Measurements from ENCODE around the gene ARHGAP6.

The ARHGAP6 gene

GRCh38 chrX:11403631-11404030, 262.1 kb downstream of the ARHGAP6 start:
- no peak overlapping the region for H3K4me3 ChIP-seq (ENCODE audit: low read depth, low read length)
- no peak for DNase-seq (ENCODE audit: low read depth)
- no peak for TF ChIP-seq CTCF (IDR thresholded peaks at IDR 0.05; ENCODE audit: low read depth, low read length)
- no peak for TF ChIP-seq POLR2A (IDR thresholded peaks at IDR 0.05; ENCODE audit: extremely low read depth, insufficient read length)
- TF ChIP-seq MYC (IDR thresholded peaks at IDR 0.05; ENCODE audit: low read depth, low read length) = no peak
- TF ChIP-seq MAX (IDR thresholded peaks at IDR 0.05; ENCODE audit: low read depth, low read length) = no peak

- no peak for TF ChIP-seq MAX (IDR thresholded peaks at IDR 0.05; ENCODE audit: low read depth, low read length)
- TF ChIP-seq POLR2A (IDR thresholded peaks at IDR 0.05; ENCODE audit: extremely low read depth, insufficient read length) = no peak
- TF ChIP-seq CTCF (IDR thresholded peaks at IDR 0.05; ENCODE audit: low read depth, low read length) = no peak
- TF ChIP-seq MYC (IDR thresholded peaks at IDR 0.05; ENCODE audit: low read depth, low read length) = no peak
- no peak overlapping the region for H3K4me3 ChIP-seq (ENCODE audit: low read depth, low read length)
- DNase-seq (ENCODE audit: low read depth) = no peak
Measured at GRCh38 chrX:11401966-11402365, 263.8 kb downstream of the ARHGAP6 start.

- no peak overlapping the region for H3K4me3 ChIP-seq (ENCODE audit: low read depth, low read length)
- DNase-seq (ENCODE audit: low read depth) = no peak
- TF ChIP-seq CTCF (IDR thresholded peaks at IDR 0.05; ENCODE audit: low read depth, low read length) (no peak), MYC (IDR thresholded peaks at IDR 0.05; ENCODE audit: low read depth, low read length) (no peak), MAX (IDR thresholded peaks at IDR 0.05; ENCODE audit: low read depth, low read length) (no peak), POLR2A (IDR thresholded peaks at IDR 0.05; ENCODE audit: extremely low read depth, insufficient read length) (no peak)
Measured at GRCh38 chrX:11399489-11400094, 266.1 kb downstream of the ARHGAP6 start.

- TF ChIP-seq MYC (IDR thresholded peaks at IDR 0.05; ENCODE audit: low read depth, low read length) (no peak), POLR2A (IDR thresholded peaks at IDR 0.05; ENCODE audit: extremely low read depth, insufficient read length) (no peak), CTCF (IDR thresholded peaks at IDR 0.05; ENCODE audit: low read depth, low read length) (no peak), MAX (IDR thresholded peaks at IDR 0.05; ENCODE audit: low read depth, low read length) (no peak)
- DNase-seq (ENCODE audit: low read depth) = no peak
- no peak overlapping the region for H3K4me3 ChIP-seq (ENCODE audit: low read depth, low read length)
Measured at GRCh38 chrX:11398785-11399184, 266.9 kb downstream of the ARHGAP6 start.

- DNase-seq (ENCODE audit: low read depth) = no peak
- TF ChIP-seq MAX (IDR thresholded peaks at IDR 0.05; ENCODE audit: low read depth, low read length) = no peak
- no peak for TF ChIP-seq POLR2A (IDR thresholded peaks at IDR 0.05; ENCODE audit: extremely low read depth, insufficient read length)
- TF ChIP-seq CTCF (IDR thresholded peaks at IDR 0.05; ENCODE audit: low read depth, low read length) = no peak
- no peak for TF ChIP-seq MYC (IDR thresholded peaks at IDR 0.05; ENCODE audit: low read depth, low read length)
- H3K4me3 ChIP-seq (ENCODE audit: low read depth, low read length) = no peak overlapping the region
Measured at GRCh38 chrX:11398139-11398538, 267.6 kb downstream of the ARHGAP6 start.
